Glutamatergic neuron (in vitro differentiated cells): ENCODE measurements around the gene LDHAL6A. TPM values are rescaled to one million over a fixed set of nuclear protein-coding genes. Genes with fewer than 3 reads are reported as not detected.

Source experiments
- DNase-seq: peaks from one replicate; pipeline ENCODE4 v3.0.0; 2022
- H3K27ac Mint-ChIP-seq: one replicate; pipeline ENCODE4 v1.8.0; 2020; ENCODE audit warnings: mild to moderate bottlenecking, mixed read lengths, inconsistent platforms; ENCODE audit not compliant: unreplicated experiment
- H3K27me3 Mint-ChIP-seq: one replicate; pipeline ENCODE4 v1.8.0; 2020; ENCODE audit warnings: mild to moderate bottlenecking, moderate library complexity, mixed read lengths, inconsistent platforms; ENCODE audit not compliant: unreplicated experiment
- H3K36me3 Mint-ChIP-seq: one replicate; pipeline ENCODE4 v1.8.0; 2020; ENCODE audit warnings: mild to moderate bottlenecking, mixed read lengths, inconsistent platforms; ENCODE audit not compliant: unreplicated experiment
- H3K4me1 Mint-ChIP-seq: one replicate; pipeline ENCODE4 v1.8.0; 2020; ENCODE audit warnings: mild to moderate bottlenecking, low read depth, mixed read lengths, inconsistent platforms; ENCODE audit not compliant: unreplicated experiment
- H3K4me3 Mint-ChIP-seq: one replicate; pipeline ENCODE4 v1.8.0; 2020; ENCODE audit warnings: mild to moderate bottlenecking, mixed read lengths, inconsistent platforms; ENCODE audit not compliant: unreplicated experiment
- H3K9me3 Mint-ChIP-seq: one replicate; pipeline ENCODE4 v1.8.0; 2020; ENCODE audit warnings: mild to moderate bottlenecking, moderate library complexity, mixed read lengths, inconsistent platforms; ENCODE audit not compliant: unreplicated experiment
- CTCF ChIP-seq: fragments of 200-600 bp; sonication (generic); IDR thresholded peaks from one replicate; pipeline ENCODE4 v1.5.0; 2021; ENCODE audit not compliant: partially characterized antibody, unreplicated experiment
- total RNA-seq: library from RNA; stranded (reverse); fragmentation: NEBNext Ultra II Directional; extraction: Animal tissue kit (Norgen Biotek cat#: 25700); gene quantifications from one replicate; pipeline ENCODE4 v1.2.1, GENCODE V29; 2021; ENCODE audit not compliant: unreplicated experiment

Gene LDHAL6A
- total RNA-seq, 1 donor from 2014 or later: not detected

- H3K36me3 Mint-ChIP-seq: no peaks in the 10 kb centered on the region
Observed at GRCh38 chr11:18501629-18502028, 46.0 kb downstream of the LDHAL6A start.

GRCh38 chr11:18502352-18502751, 46.7 kb downstream of the LDHAL6A start:
- Mint-ChIP-seq H3K4me3 (no peak overlapping the region), H3K4me1 (no peaks in the 10 kb centered on the region), H3K9me3 (no peaks in the 10 kb centered on the region), H3K27me3 (no peaks in the 10 kb centered on the region), H3K27ac (no peak overlapping the region), H3K36me3 (no peaks in the 10 kb centered on the region)
- TF ChIP-seq CTCF: no peak
- no peak for DNase-seq

More at GRCh38 chr11:18501629-18502028, 46.0 kb downstream of the LDHAL6A start:
- Mint-ChIP-seq H3K9me3 (no peaks in the 10 kb centered on the region), H3K27me3 (no peaks in the 10 kb centered on the region), H3K4me1 (no peaks in the 10 kb centered on the region), H3K4me3 (no peak overlapping the region), H3K27ac (no peak overlapping the region)
- TF ChIP-seq CTCF: no peak
- DNase-seq: no peak

GRCh38 chr11:18521122-18521521, 65.5 kb downstream of the LDHAL6A start:
- Mint-ChIP-seq H3K4me1 (peaks cover 2% of the 10 kb centered on the region), H3K27me3 (peaks cover 5% of the 10 kb centered on the region), H3K4me3 (no peak overlapping the region)

GRCh38 chr11:18522388-18522787, 66.7 kb downstream of the LDHAL6A start:
- Mint-ChIP-seq H3K27ac (no peak overlapping the region), H3K4me1 (peaks cover 2% of the 10 kb centered on the region), H3K27me3 (peaks cover 10% of the 10 kb centered on the region), H3K4me3 (no peak overlapping the region), H3K36me3 (no peaks in the 10 kb centered on the region), H3K9me3 (peaks cover 10% of the 10 kb centered on the region)
- no peak for TF ChIP-seq CTCF
- no peak for DNase-seq

More at GRCh38 chr11:18521122-18521521, 65.5 kb downstream of the LDHAL6A start:
- Mint-ChIP-seq H3K27ac (no peak overlapping the region), H3K36me3 (no peaks in the 10 kb centered on the region), H3K9me3 (peaks cover 3% of the 10 kb centered on the region)
- DNase-seq: no peak
- no peak for TF ChIP-seq CTCF

- no peak overlapping the region for H3K27ac Mint-ChIP-seq
- H3K36me3 Mint-ChIP-seq: no peaks in the 10 kb centered on the region
- H3K27me3 Mint-ChIP-seq: peaks cover 13% of the 10 kb centered on the region
- peaks cover 12% of the 10 kb centered on the region for H3K9me3 Mint-ChIP-seq
- H3K4me1 Mint-ChIP-seq: peaks cover 5% of the 10 kb centered on the region
- no peak for DNase-seq
- no peak overlapping the region for H3K4me3 Mint-ChIP-seq
- no peak for TF ChIP-seq CTCF
Observed at GRCh38 chr11:18523084-18523483, 67.4 kb downstream of the LDHAL6A start.
